WERI-Rb-1 (cell line): ENCODE measurements around the gene ADPRHL1.

ENCODE experiments used
- DNase-seq: peaks from one replicate; pipeline ENCODE4 v3.0.0-alpha.2; 2020
- H3K27ac ChIP-seq: fragments of 250-450 bp; sonication (Bioruptor Pico); 2 replicates; pipeline ENCODE4 v1.5.1; 2020; ENCODE audit warnings: mild to moderate bottlenecking, moderate library complexity
- H3K27me3 ChIP-seq: fragments of 250-450 bp; sonication (Bioruptor Pico); 2 replicates; pipeline ENCODE4 v1.5.1; 2021; ENCODE audit warnings: mild to moderate bottlenecking, low read depth, moderate library complexity; ENCODE audit not compliant: insufficient read depth, severe bottlenecking
- H3K36me3 ChIP-seq: fragments of 250-450 bp; sonication (Bioruptor Pico); 2 replicates; pipeline ENCODE4 v1.5.1; 2020; ENCODE audit warnings: mild to moderate bottlenecking, moderate library complexity
- H3K4me3 ChIP-seq: 2 replicates; pipeline ENCODE4 v1.5.1; 2011; ENCODE audit warnings: low read depth, mild to moderate bottlenecking, control low read depth, low read length
- H3K9me3 ChIP-seq: fragments of 250-450 bp; sonication (Bioruptor Pico); 2 replicates; pipeline ENCODE4 v1.5.1; 2021; ENCODE audit warnings: mild to moderate bottlenecking, moderate library complexity; ENCODE audit not compliant: severe bottlenecking
- CTCF ChIP-seq: IDR thresholded peaks from 2 replicates; pipeline ENCODE4 v1.5.1; 2011; ENCODE audit warnings: low read depth, mild to moderate bottlenecking, control low read depth, inconsistent platforms, low read length

ADPRHL1 gene

GRCh38 chr13:113351514-113352026 is 101.7 kb downstream of the ADPRHL1 start:
- Histone ChIP-seq H3K27me3 (no peaks in the 10 kb centered on the region), H3K9me3 (peaks cover 7% of the 10 kb centered on the region), H3K36me3 (peaks cover 51% of the 10 kb centered on the region), H3K27ac (no peak overlapping the region), H3K4me3 (no peak overlapping the region)
- TF ChIP-seq CTCF, result no peak
- DNase-seq, result no peak

- DNase-seq, result no peak
- Histone ChIP-seq H3K27me3 (no peaks in the 10 kb centered on the region), H3K36me3 (peaks cover 50% of the 10 kb centered on the region), H3K4me3 (no peak overlapping the region), H3K27ac (no peak overlapping the region), H3K9me3 (peaks cover 7% of the 10 kb centered on the region)
- no peak for TF ChIP-seq CTCF
Observed at GRCh38 chr13:113350938-113351335, 102.4 kb downstream of the ADPRHL1 start.

- DNase-seq, result peak; percentile 72
- Histone ChIP-seq H3K9me3 (peaks cover 7% of the 10 kb centered on the region), H3K27ac (peak overlapping the region; percentile 29; the same call in 1 of the 2 replicates), H3K27me3 (no peaks in the 10 kb centered on the region), H3K4me3 (no peak overlapping the region), H3K36me3 (peaks cover 50% of the 10 kb centered on the region)
- TF ChIP-seq CTCF, result peak; percentile 71
Observed at GRCh38 chr13:113350065-113350937, 103.0 kb downstream of the ADPRHL1 start.
